ENCODE results near the gene ASPHD1.

Gene ASPHD1

GRCh38 chr16:29913514-29913913, 13.2 kb downstream of the ASPHD1 start:
- Histone ChIP-seq H2AK5ac (ENCODE audit: low read length, severe bottlenecking) (no peak overlapping the region), H2BK120ac (ENCODE audit: low read depth, low read length) (no peak overlapping the region), H3K9ac (ENCODE audit: low read length) (no peak overlapping the region), H3K79me1 (replicated peaks; ENCODE audit: low read length, poor library complexity, severe bottlenecking) (peaks cover 17% of the 10 kb centered on the region), H3K4me3 (ENCODE audit: insufficient read depth in 1 of 2, low read depth in 1 of 2, low read length in 2 of 2) (no peak overlapping the region), H4K8ac (ENCODE audit: low read length) (no peak overlapping the region), H2AFZ (ENCODE audit: low read depth, low read length) (no peak overlapping the region), H3K4ac (ENCODE audit: low read depth in 1 of 2, low read length in 2 of 2) (no peak overlapping the region), H3K36me3 (ENCODE audit: control insufficient read depth in 1 of 2, insufficient read depth in 2 of 2, low read depth in 1 of 2, low read length in 2 of 2) (peaks cover 46 to 48% of the 10 kb centered on the region in 2 experiments), H3K9me3 (ENCODE audit: control insufficient read depth, low read length) (no peaks in the 10 kb centered on the region), H3K4me2 (ENCODE audit: low read length, poor library complexity, severe bottlenecking) (no peak overlapping the region), H3K4me1 (ENCODE audit: control insufficient read depth, insufficient read depth, low read depth, low read length) (peaks cover 4% of the 10 kb centered on the region), H2BK15ac (ENCODE audit: low read depth, poor library complexity, severe bottlenecking) (no peak overlapping the region), H3K27me3 (ENCODE audit: control insufficient read depth in 1 of 2, insufficient read depth in 1 of 2, low read length in 2 of 2) (no peaks in the 10 kb centered on the region), H3K14ac (ENCODE audit: low read length in 2 of 2) (no peak overlapping the region), H2BK12ac (ENCODE audit: low read length in 2 of 2) (no peak overlapping the region), H3K27ac (ENCODE audit: low read length, poor library complexity, severe bottlenecking) (no peak overlapping the region), H4K91ac (ENCODE audit: low read length) (no peak overlapping the region), H2BK5ac (ENCODE audit: low read depth, low read length, poor library complexity, severe bottlenecking) (no peak overlapping the region), H3K23ac (ENCODE audit: low read length in 2 of 2) (no peak overlapping the region), H3K18ac (ENCODE audit: low read depth in 1 of 2, low read length in 2 of 2) (no peak overlapping the region)
- DNase-seq = no peak
- 97% methylated on average over 8 of the region's 8 CpGs for WGBS

DNA sequence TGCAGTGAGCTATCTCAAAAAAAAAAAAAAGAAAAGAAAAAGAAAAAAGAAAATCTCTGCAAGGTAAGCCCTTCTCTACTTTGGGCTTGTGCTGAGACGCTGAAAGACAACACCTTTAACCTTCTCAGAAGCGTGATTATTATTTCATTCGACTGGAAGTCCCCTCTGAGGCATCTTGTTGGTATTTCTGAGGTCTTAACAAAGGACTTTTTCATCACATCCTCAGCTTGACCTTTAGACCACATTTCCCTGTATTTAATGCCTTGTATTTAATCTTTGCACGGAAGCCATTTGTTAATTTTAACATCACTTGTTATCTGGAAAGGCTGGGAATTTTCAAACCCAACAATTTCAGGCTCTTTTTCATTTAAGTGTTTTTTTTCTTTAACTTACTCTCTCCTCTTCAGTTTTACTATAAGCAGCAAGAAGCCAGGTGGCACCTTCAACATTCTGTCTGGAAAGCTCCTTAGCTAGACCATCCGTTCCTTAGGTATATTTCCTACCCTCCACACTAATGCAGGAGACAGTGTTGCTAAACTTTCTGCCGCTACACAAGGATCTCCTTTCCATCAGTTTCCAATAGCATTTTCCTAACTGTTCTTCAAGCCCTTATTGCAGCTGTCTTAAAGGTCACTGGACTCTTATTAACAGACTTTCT, 15.4 kb downstream of the ASPHD1 start:
- Histone ChIP-seq H2BK120ac (ENCODE audit: low read depth, low read length) (no peak overlapping the region), H4K91ac (ENCODE audit: low read length) (no peak overlapping the region), H2AK5ac (ENCODE audit: low read length, severe bottlenecking) (no peak overlapping the region), H2AFZ (ENCODE audit: low read depth, low read length) (no peak overlapping the region), H3K79me1 (replicated peaks; ENCODE audit: low read length, poor library complexity, severe bottlenecking) (peaks cover 20% of the 10 kb centered on the region), H3K4me1 (ENCODE audit: control insufficient read depth, insufficient read depth, low read depth, low read length) (peaks cover 4% of the 10 kb centered on the region), H3K9me3 (ENCODE audit: control insufficient read depth, low read length) (no peaks in the 10 kb centered on the region), H2BK5ac (ENCODE audit: low read depth, low read length, poor library complexity, severe bottlenecking) (no peak overlapping the region), H3K36me3 (ENCODE audit: control insufficient read depth in 1 of 2, insufficient read depth in 2 of 2, low read depth in 1 of 2, low read length in 2 of 2) (peaks cover 51 to 62% of the 10 kb centered on the region in 2 experiments), H2BK15ac (ENCODE audit: low read depth, poor library complexity, severe bottlenecking) (no peak overlapping the region), H3K27ac (ENCODE audit: low read length, poor library complexity, severe bottlenecking) (no peak overlapping the region), H3K4me3 (ENCODE audit: insufficient read depth in 1 of 2, low read depth in 1 of 2, low read length in 2 of 2) (no peak overlapping the region), H3K14ac (ENCODE audit: low read length in 2 of 2) (no peak overlapping the region), H3K4me2 (ENCODE audit: low read length, poor library complexity, severe bottlenecking) (no peak overlapping the region), H3K9ac (ENCODE audit: low read length) (no peak overlapping the region), H2BK12ac (ENCODE audit: low read length in 2 of 2) (no peak overlapping the region), H3K23ac (ENCODE audit: low read length in 2 of 2) (no peak overlapping the region), H3K4ac (ENCODE audit: low read depth in 1 of 2, low read length in 2 of 2) (no peak overlapping the region), H4K8ac (ENCODE audit: low read length) (no peak overlapping the region), H3K27me3 (ENCODE audit: control insufficient read depth in 1 of 2, insufficient read depth in 1 of 2, low read length in 2 of 2) (no peaks in the 10 kb centered on the region), H3K18ac (ENCODE audit: low read depth in 1 of 2, low read length in 2 of 2) (no peak overlapping the region)
- peak; percentile 71 for DNase-seq
- 85% methylated on average over 6 of the region's 6 CpGs for WGBS

DNA sequence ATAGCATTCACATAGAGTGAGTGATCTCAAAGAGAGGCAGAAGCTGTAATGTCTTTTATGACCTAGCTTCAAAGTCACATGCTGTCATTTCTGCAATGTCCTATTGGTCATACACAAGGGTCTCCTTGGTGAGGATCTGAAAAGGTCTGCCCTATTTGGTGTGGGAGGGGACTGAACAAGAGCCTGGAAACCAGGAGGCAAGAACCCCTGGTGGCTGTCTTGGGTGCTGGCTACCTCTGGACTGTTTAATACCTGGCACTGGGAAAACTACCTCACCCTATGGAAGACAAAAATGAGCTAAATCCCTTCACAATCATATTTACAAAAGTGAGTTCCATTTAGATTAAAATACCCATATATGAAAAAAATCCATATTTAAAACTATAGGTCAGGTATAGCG, 16.7 kb downstream of the ASPHD1 start:
- Histone ChIP-seq H3K4me2 (ENCODE audit: low read length, poor library complexity, severe bottlenecking) (no peak overlapping the region), H2AK5ac (ENCODE audit: low read length, severe bottlenecking) (no peak overlapping the region), H3K9ac (ENCODE audit: low read length) (no peak overlapping the region), H2AFZ (ENCODE audit: low read depth, low read length) (no peak overlapping the region), H2BK120ac (ENCODE audit: low read depth, low read length) (no peak overlapping the region), H2BK15ac (ENCODE audit: low read depth, poor library complexity, severe bottlenecking) (no peak overlapping the region), H3K18ac (ENCODE audit: low read depth in 1 of 2, low read length in 2 of 2) (no peak overlapping the region), H3K14ac (ENCODE audit: low read length in 2 of 2) (no peak overlapping the region), H3K27ac (ENCODE audit: low read length, poor library complexity, severe bottlenecking) (no peak overlapping the region), H4K8ac (ENCODE audit: low read length) (no peak overlapping the region), H3K27me3 (ENCODE audit: control insufficient read depth in 1 of 2, insufficient read depth in 1 of 2, low read length in 2 of 2) (no peaks in the 10 kb centered on the region), H3K79me1 (replicated peaks; ENCODE audit: low read length, poor library complexity, severe bottlenecking) (peaks cover 23% of the 10 kb centered on the region), H4K91ac (ENCODE audit: low read length) (no peak overlapping the region), H2BK12ac (ENCODE audit: low read length in 2 of 2) (no peak overlapping the region), H3K23ac (ENCODE audit: low read length in 2 of 2) (no peak overlapping the region), H3K4me3 (ENCODE audit: insufficient read depth in 1 of 2, low read depth in 1 of 2, low read length in 2 of 2) (no peak overlapping the region), H3K4ac (ENCODE audit: low read depth in 1 of 2, low read length in 2 of 2) (no peak overlapping the region), H2BK5ac (ENCODE audit: low read depth, low read length, poor library complexity, severe bottlenecking) (no peak overlapping the region), H3K9me3 (ENCODE audit: control insufficient read depth, low read length) (no peaks in the 10 kb centered on the region), H3K36me3 (ENCODE audit: control insufficient read depth in 1 of 2, insufficient read depth in 2 of 2, low read depth in 1 of 2, low read length in 2 of 2) (peaks cover 40 to 72% of the 10 kb centered on the region in 2 experiments), H3K4me1 (ENCODE audit: control insufficient read depth, insufficient read depth, low read depth, low read length) (peaks cover 2% of the 10 kb centered on the region)
- WGBS = 100% methylated on average over 1 of the region's 1 CpG
- no peak for DNase-seq

GRCh38 chr16:29920288-29921033, 20.2 kb downstream of the ASPHD1 start:
- Histone ChIP-seq H4K8ac (ENCODE audit: low read length) (no peak overlapping the region), H4K91ac (ENCODE audit: low read length) (no peak overlapping the region), H3K18ac (ENCODE audit: low read depth in 1 of 2, low read length in 2 of 2) (no peak overlapping the region), H3K4me2 (ENCODE audit: low read length, poor library complexity, severe bottlenecking) (no peak overlapping the region), H2AFZ (ENCODE audit: low read depth, low read length) (no peak overlapping the region), H3K4ac (ENCODE audit: low read depth in 1 of 2, low read length in 2 of 2) (no peak overlapping the region), H3K4me1 (ENCODE audit: control insufficient read depth, insufficient read depth, low read depth, low read length) (peaks cover 11% of the 10 kb centered on the region), H3K9ac (ENCODE audit: low read length) (no peak overlapping the region), H2BK5ac (ENCODE audit: low read depth, low read length, poor library complexity, severe bottlenecking) (no peak overlapping the region), H2BK120ac (ENCODE audit: low read depth, low read length) (no peak overlapping the region), H3K4me3 (ENCODE audit: insufficient read depth in 1 of 2, low read depth in 1 of 2, low read length in 2 of 2) (no peak overlapping the region), H3K9me3 (ENCODE audit: control insufficient read depth, low read length) (no peaks in the 10 kb centered on the region), H2AK5ac (ENCODE audit: low read length, severe bottlenecking) (no peak overlapping the region), H3K23ac (ENCODE audit: low read length in 2 of 2) (no peak overlapping the region), H2BK15ac (ENCODE audit: low read depth, poor library complexity, severe bottlenecking) (no peak overlapping the region), H3K27ac (ENCODE audit: low read length, poor library complexity, severe bottlenecking) (no peak overlapping the region), H3K36me3 (ENCODE audit: control insufficient read depth in 1 of 2, insufficient read depth in 2 of 2, low read depth in 1 of 2, low read length in 2 of 2) (peaks cover 24 to 63% of the 10 kb centered on the region in 2 experiments), H3K27me3 (ENCODE audit: control insufficient read depth in 1 of 2, insufficient read depth in 1 of 2, low read length in 2 of 2) (no peaks in the 10 kb centered on the region), H3K79me1 (replicated peaks; ENCODE audit: low read length, poor library complexity, severe bottlenecking) (peaks cover 24% of the 10 kb centered on the region), H3K14ac (ENCODE audit: low read length in 2 of 2) (no peak overlapping the region), H2BK12ac (ENCODE audit: low read length in 2 of 2) (no peak overlapping the region)
- WGBS = 96% methylated on average over 5 of the region's 6 CpGs
- no peak for DNase-seq

All from mesenchymal stem cell (in vitro differentiated cells and primary cell).